Measurements from ENCODE around the gene NRP1. TPM values are rescaled to one million over a fixed set of nuclear protein-coding genes. Genes with fewer than 3 reads are reported as not detected.

The NRP1 gene
- polyA plus RNA-seq, 1 experiment, result 218 TPM

DNA sequence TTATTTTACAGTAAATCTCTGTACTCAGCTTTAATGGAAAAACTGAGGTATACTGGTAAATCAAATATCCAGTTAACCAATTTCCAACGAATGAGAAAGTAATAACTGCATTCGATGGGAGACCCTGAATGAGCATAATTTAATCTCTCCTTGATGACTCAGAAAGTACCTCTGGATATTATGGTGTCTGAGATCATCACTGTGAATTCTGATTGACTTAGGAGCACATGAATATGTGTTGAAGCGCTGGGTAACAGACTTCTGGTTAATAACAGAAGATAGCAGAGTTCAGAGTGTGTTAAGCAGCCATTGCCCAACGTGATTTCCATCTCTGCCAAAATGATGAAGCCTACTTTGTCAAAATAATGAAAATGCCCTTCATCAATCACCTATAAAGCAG is 116.6 kb downstream of the NRP1 start:
- DNase-seq (ENCODE audit: low read depth, low spot score), result no peak
- CTCF ChIA-PET, result no interaction called here

DNA sequence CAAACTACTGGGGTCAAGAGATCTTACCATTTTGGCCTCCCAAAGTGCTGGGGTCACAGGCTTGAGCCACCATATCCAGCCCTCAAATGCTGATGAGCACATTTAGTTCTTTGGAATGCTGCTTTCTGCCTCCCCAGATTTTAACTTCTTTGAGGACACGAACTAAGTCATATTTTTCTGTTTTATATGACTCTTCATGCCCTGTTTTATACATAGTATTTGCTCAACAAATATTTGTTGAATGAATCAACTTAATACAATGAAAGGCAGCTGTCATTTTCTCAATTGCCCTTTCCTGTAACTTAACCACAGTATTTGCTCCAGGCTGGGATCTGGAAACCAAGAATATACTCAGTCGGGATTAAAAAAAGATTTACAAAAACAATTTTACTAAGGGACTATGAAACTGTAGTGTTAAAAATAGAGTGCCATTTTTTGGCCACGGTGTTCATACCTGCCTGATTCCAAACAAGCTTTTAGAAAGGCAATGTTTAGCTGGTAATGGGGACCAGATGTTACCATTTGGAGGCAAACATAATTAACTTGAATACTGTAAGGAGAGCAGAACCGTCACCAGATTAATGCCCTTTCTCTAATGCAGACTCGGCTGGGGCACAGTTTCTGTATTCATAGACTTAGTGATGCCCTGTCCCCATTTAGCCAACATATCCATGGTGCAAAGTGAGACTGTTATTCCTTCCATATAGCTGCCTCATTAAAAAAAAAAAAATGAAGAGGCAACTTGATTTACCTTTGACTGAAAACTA is 117.6 kb downstream of the NRP1 start:
- no peak for DNase-seq (ENCODE audit: low read depth, low spot score)
- POLR2A ChIA-PET, result interaction anchor here (0.6 kb wide), 1 partner anchor 15 kb away, joined by 3 read pairs; no protein-coding TSS in a partner anchor
- Histone ChIP-seq H3K27ac (ENCODE audit: low read depth, low read length) (no peak overlapping the region), H3K27me3 (ENCODE audit: control insufficient read depth, insufficient read depth, low read length) (no peaks in the 10 kb centered on the region), H3K9me3 (ENCODE audit: control insufficient read depth, insufficient read depth, low read length) (no peaks in the 10 kb centered on the region), H3K4me3 (ENCODE audit: low read depth, low read length) (no peak overlapping the region)
- TF ChIP-seq, protein P1, sequence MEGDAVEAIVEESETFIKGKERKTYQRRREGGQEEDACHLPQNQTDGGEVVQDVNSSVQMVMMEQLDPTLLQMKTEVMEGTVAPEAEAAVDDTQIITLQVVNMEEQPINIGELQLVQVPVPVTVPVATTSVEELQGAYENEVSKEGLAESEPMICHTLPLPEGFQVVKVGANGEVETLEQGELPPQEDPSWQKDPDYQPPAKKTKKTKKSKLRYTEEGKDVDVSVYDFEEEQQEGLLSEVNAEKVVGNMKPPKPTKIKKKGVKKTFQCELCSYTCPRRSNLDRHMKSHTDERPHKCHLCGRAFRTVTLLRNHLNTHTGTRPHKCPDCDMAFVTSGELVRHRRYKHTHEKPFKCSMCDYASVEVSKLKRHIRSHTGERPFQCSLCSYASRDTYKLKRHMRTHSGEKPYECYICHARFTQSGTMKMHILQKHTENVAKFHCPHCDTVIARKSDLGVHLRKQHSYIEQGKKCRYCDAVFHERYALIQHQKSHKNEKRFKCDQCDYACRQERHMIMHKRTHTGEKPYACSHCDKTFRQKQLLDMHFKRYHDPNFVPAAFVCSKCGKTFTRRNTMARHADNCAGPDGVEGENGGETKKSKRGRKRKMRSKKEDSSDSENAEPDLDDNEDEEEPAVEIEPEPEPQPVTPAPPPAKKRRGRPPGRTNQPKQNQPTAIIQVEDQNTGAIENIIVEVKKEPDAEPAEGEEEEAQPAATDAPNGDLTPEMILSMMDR (IDR thresholded peaks at IDR 0.05; ENCODE audit: low read depth, low read length), result no peak
- CTCF ChIA-PET, result interaction anchor here (0.6 to 0.9 kb wide), 2 partner anchors 20 to 24 kb away, joined by 3 to 4 read pairs; no protein-coding TSS in a partner anchor

More for the DNA sequence above, 116.6 kb downstream of the NRP1 start:
- Histone ChIP-seq H3K4me3 (ENCODE audit: low read depth, low read length) (no peak overlapping the region), H3K27ac (ENCODE audit: low read depth, low read length) (no peak overlapping the region), H3K9me3 (ENCODE audit: control insufficient read depth, insufficient read depth, low read length) (no peaks in the 10 kb centered on the region), H3K27me3 (ENCODE audit: control insufficient read depth, insufficient read depth, low read length) (no peaks in the 10 kb centered on the region)
- POLR2A ChIA-PET, result no interaction called here
- TF ChIP-seq, protein P1 (IDR thresholded peaks at IDR 0.05; ENCODE audit: low read depth, low read length), result no peak

DNA sequence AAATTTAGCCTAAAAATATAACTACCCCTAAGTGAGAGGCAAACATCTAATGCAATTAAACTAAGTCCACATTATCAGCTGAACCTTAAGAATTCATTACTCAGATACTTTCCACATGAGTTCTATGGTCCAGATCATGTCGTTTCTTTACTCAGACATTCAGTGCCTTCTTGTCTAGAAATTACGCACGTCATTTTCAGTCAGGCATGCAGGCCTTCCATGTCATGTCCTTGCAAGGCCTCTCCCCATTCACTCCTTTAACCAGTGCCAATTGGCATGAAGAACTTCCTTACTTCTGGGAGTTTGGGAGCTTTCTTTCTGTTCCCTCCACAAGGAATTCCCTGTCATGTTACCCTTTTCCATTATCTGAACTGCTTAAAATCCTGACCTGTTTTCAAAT is 118.8 kb downstream of the NRP1 start:
- Histone ChIP-seq H3K27ac (ENCODE audit: low read depth, low read length) (no peak overlapping the region), H3K9me3 (ENCODE audit: control insufficient read depth, insufficient read depth, low read length) (no peaks in the 10 kb centered on the region), H3K27me3 (ENCODE audit: control insufficient read depth, insufficient read depth, low read length) (no peaks in the 10 kb centered on the region), H3K4me3 (ENCODE audit: low read depth, low read length) (no peak overlapping the region)
- ChIA-PET CTCF (interaction anchor here (1.0 kb wide), 1 partner anchor 22 kb away, joined by 3 read pairs; no protein-coding TSS in a partner anchor), POLR2A (no interaction called here)
- TF ChIP-seq, protein P1 (IDR thresholded peaks at IDR 0.05; ENCODE audit: low read depth, low read length), result no peak
- no peak for DNase-seq (ENCODE audit: low read depth, low spot score)

DNA sequence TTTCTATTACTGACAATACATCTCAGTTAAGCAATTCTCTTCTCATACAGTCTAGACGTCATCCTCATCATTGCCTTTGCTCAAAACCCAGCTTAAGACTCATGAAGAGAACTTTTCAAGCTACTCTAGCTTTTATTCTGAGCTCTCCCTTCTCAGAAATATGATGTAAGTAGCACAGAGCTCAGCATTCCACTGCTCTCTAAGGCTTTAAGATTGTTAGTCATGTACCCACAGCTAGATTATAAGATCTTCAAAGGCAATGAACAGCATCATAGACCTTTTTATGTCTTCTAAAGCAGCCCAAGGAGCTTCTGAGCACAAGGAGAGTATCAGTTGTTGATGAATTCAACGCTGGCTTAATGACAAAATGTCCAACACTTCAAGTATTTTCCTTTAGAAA is 119.3 kb downstream of the NRP1 start:
- TF ChIP-seq, protein P1 (IDR thresholded peaks at IDR 0.05; ENCODE audit: low read depth, low read length), result no peak
- H3K9me3 ChIP-seq (ENCODE audit: control insufficient read depth, insufficient read depth, low read length), result no peaks in the 10 kb centered on the region
- H3K27ac ChIP-seq (ENCODE audit: low read depth, low read length), result no peak overlapping the region
- ChIA-PET CTCF (no interaction called here), POLR2A (no interaction called here)
- H3K27me3 ChIP-seq (ENCODE audit: control insufficient read depth, insufficient read depth, low read length), result no peaks in the 10 kb centered on the region
- no peak for DNase-seq (ENCODE audit: low read depth, low spot score)
- H3K4me3 ChIP-seq (ENCODE audit: low read depth, low read length), result no peak overlapping the region

DNA sequence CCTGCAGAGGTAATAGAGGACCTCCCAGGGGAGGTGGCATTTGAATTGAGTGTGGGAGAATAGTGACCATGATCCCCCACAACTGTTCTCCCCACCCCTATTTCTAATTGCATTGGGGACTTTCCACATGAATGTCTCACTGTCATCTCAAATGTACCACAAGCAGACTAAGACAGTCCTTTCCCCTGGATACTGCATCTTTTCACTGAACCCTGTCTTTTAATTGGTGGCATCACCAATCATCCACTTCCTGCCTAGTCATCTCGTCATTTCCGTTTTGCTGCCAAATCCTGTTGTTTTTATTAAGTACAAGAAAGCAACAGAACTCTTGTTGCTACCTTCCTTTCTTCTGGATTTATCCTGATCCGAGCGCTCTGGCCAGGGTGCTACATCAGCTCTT is 120.3 kb downstream of the NRP1 start:
- ChIA-PET CTCF (no interaction called here), POLR2A (no interaction called here)
- DNase-seq (ENCODE audit: low read depth, low spot score), result no peak
- H3K27ac ChIP-seq (ENCODE audit: low read depth, low read length), result no peak overlapping the region
- TF ChIP-seq, protein P1 (IDR thresholded peaks at IDR 0.05; ENCODE audit: low read depth, low read length), result no peak
- H3K9me3 ChIP-seq (ENCODE audit: control insufficient read depth, insufficient read depth, low read length), result no peaks in the 10 kb centered on the region
- H3K27me3 ChIP-seq (ENCODE audit: control insufficient read depth, insufficient read depth, low read length), result no peaks in the 10 kb centered on the region
- no peak overlapping the region for H3K4me3 ChIP-seq (ENCODE audit: low read depth, low read length)

Data from AG04450 (cell line).